Measurements from ENCODE around the gene SPINT2. TPM values are rescaled to one million over a fixed set of nuclear protein-coding genes. Genes with fewer than 3 reads are reported as not detected.
A peak's percentile ranks its signal among the peaks of the same experiment; 100 is the strongest.

SPINT2 gene
- total RNA-seq, 6 experiments from 2014 or later, result 0.76 to 4.1 (median 0.98) TPM

DNA sequence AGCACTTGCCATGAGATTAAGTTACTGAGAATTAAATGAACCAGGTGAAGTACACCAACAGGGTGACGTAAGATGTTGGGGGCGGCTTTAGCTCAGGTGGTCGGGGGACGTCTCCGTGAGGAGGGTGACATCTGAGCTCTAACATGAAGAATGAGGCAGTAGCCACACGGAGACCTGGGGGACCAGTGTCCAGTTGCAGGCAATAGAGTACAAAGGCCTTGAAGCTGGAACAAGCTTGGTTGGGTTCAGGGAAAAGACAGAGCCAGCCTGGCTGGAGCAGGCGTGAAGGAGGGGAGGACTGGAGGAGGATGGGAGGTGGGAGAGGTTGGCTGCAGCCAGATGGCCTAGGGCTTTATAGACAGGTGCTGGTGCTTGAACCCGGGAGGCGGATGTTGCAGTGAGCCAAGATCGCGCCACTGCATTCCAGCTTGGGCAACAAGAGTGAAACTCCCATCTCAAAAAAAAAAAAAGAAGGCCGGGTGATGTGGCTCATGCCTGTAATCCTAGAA is 1.6 kb downstream of the SPINT2 start:
- no peak for TF ChIP-seq CTCF (IDR thresholded peaks at IDR 0.05)
- H3K27ac Mint-ChIP-seq, result no peak overlapping the region
- H3K27me3 Mint-ChIP-seq (ENCODE audit: insufficient read depth), result peaks cover 5% of the 10 kb centered on the region; the same call in 1 of the 2 replicates
- DNase-seq, result no peak
- no peak overlapping the region for H3K4me3 Mint-ChIP-seq
- H3K36me3 Mint-ChIP-seq (ENCODE audit: low read depth), result no peaks in the 10 kb centered on the region
- no peaks in the 10 kb centered on the region for H3K9me3 Mint-ChIP-seq
- H3K4me1 Mint-ChIP-seq (ENCODE audit: low read depth), result peaks cover 50% of the 10 kb centered on the region

GRCh38 chr19:38266981-38267597 is 2.7 kb downstream of the SPINT2 start:
- H3K27ac Mint-ChIP-seq, result peak overlapping the region; percentile 76
- peak; percentile 32 for DNase-seq
- no peak for TF ChIP-seq CTCF (IDR thresholded peaks at IDR 0.05)
- H3K4me1 Mint-ChIP-seq (ENCODE audit: low read depth), result peaks cover 52% of the 10 kb centered on the region
- H3K9me3 Mint-ChIP-seq, result no peaks in the 10 kb centered on the region
- peaks cover 3% of the 10 kb centered on the region; the same call in 1 of the 2 replicates for H3K27me3 Mint-ChIP-seq (ENCODE audit: insufficient read depth)
- H3K4me3 Mint-ChIP-seq, result peak overlapping the region; percentile 19; the same call in 1 of the 2 replicates
- no peaks in the 10 kb centered on the region for H3K36me3 Mint-ChIP-seq (ENCODE audit: low read depth)

DNA sequence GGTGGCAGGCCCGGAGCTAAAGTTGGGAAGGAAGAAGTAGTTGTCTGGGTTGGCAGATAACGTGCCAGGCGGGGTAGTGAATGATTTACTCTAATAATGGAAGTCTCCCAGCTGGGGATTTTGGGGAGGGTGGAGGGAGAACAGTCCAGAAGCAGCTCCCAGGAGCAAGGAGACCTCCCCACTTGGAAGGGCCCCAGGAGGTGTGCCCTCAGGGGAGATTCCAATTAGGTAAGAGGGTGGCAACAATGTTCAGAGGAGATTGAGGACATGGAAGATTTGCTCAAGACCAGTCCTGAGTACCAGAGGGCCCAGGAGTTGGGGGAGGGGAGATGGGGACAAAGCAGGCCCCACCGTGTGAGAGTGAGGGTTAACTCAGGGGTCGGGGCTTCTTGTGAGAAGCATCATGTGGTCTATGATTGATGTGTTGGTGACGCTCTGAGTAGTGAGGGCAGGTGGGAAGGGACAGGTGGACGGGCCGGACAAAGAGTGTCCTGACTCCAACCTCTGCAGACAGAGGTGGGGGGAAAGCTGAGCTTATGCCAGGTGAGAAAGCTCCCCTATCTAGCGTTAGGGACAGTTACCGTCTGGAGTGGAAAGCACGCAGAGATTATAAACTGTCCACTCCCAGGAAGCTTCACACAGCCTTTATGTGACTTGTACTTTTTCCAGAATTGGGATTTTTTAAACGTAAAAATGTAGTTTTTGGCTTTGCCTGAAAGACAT is 3.5 kb downstream of the SPINT2 start:
- no peaks in the 10 kb centered on the region for H3K9me3 Mint-ChIP-seq
- TF ChIP-seq CTCF (IDR thresholded peaks at IDR 0.05), result no peak

DNA sequence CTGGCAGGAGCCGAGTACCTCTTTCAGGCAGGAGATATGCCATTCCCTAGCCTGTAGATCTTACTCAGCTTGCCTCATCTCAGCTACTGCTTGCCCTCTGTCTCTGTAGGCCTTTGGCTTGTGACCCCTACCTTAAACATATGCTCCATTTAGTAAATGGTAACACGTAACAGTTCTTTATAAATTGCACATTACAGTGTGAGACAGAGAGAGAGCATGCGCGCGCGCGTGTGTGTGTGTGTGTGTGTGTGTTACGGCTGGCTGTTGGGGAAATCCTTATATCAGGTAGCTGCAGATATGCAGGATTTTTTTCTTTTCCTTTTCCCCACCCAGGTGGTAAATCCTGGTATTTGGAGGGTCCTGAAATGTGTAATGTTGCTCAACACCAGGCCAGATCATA is 4.2 kb downstream of the SPINT2 start:
- peaks cover 44% of the 10 kb centered on the region for H3K4me1 Mint-ChIP-seq (ENCODE audit: low read depth)
- peaks cover 3% of the 10 kb centered on the region; the same call in 1 of the 2 replicates for H3K27me3 Mint-ChIP-seq (ENCODE audit: insufficient read depth)
- H3K9me3 Mint-ChIP-seq, result no peaks in the 10 kb centered on the region
- H3K27ac Mint-ChIP-seq, result no peak overlapping the region
- no peak for DNase-seq
- H3K36me3 Mint-ChIP-seq (ENCODE audit: low read depth), result no peaks in the 10 kb centered on the region
- no peak for TF ChIP-seq CTCF (IDR thresholded peaks at IDR 0.05)
- H3K4me3 Mint-ChIP-seq, result no peak overlapping the region

More for the DNA sequence above, 3.5 kb downstream of the SPINT2 start:
- H3K4me3 Mint-ChIP-seq, result no peak overlapping the region
- peaks cover 50% of the 10 kb centered on the region for H3K4me1 Mint-ChIP-seq (ENCODE audit: low read depth)
- no peak for DNase-seq
- no peaks in the 10 kb centered on the region for H3K36me3 Mint-ChIP-seq (ENCODE audit: low read depth)
- H3K27me3 Mint-ChIP-seq (ENCODE audit: insufficient read depth), result peaks cover 3% of the 10 kb centered on the region; the same call in 1 of the 2 replicates
- H3K27ac Mint-ChIP-seq, result no peak overlapping the region

DNA sequence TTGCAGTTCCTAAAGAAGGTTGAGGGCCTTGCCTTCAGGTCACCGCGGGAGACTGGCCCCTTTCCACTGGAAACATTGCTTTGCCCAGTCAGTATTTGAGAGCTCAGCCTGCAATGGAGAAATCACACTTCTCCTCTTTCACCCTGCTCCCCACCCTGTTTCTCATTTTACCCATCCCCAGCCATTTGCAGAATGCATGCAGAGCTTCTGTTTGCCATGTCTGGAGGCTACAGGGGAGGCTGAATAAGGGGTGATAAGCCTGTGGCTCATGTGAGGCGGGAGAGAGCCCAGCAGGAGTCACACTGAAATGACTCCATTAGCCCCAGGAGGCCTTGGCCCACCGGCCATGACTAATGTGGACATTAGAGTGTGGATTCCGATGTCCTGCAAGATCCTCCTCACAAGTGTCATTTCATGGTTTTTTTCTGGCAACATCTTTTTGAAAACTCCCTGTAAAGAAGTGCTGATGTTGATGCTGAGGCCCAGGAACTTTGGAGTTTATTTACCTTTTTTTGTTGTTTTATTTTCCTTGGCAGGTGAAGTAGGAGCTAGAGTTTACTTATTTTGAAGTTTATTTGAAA is 6.3 kb downstream of the SPINT2 start:
- no peaks in the 10 kb centered on the region for H3K36me3 Mint-ChIP-seq (ENCODE audit: low read depth)
- H3K27me3 Mint-ChIP-seq (ENCODE audit: insufficient read depth), result peaks cover 1% of the 10 kb centered on the region; the same call in 1 of the 2 replicates
- TF ChIP-seq CTCF (IDR thresholded peaks at IDR 0.05), result no peak
- DNase-seq, result peak; percentile 52
- peak overlapping the region; percentile 73 for H3K27ac Mint-ChIP-seq
- H3K9me3 Mint-ChIP-seq, result no peaks in the 10 kb centered on the region
- H3K4me1 Mint-ChIP-seq (ENCODE audit: low read depth), result peaks cover 33% of the 10 kb centered on the region
- 0 out of 2 replicates have a peak overlapping the region, but pooled peaks have one; percentile 8 for H3K4me3 Mint-ChIP-seq
